Activated CD8-positive, alpha-beta T cell treated with anti-CD3 and anti-CD28 coated beads for 36 hours (primary cell): ENCODE results near the gene TRIM63. TPM values are rescaled to one million over a fixed set of nuclear protein-coding genes. Genes with fewer than 3 reads are reported as not detected.

ENCODE experiments used
- ATAC-seq: fragments of 200-7000 bp; cut with Tn5 transposase; one replicate; pipeline ENCODE4 v1.10.0; 2021; ENCODE audit warnings: mild to moderate bottlenecking, moderate library complexity
- CTCF ChIA-PET: fragments of 350-600 bp; sonication (Branson Sonifier 250); formaldehyde crosslinking; loops from one replicate; lab custom pipeline; 2021; ENCODE audit warnings: antibody characterized with exemption; lab: Charles Lee
- POLR2A ChIA-PET: fragments of 350-600 bp; sonication (Branson Sonifier 250); formaldehyde crosslinking; loops from one replicate; lab custom pipeline; 2021; ENCODE audit warnings: antibody characterized with exemption; lab: Charles Lee
- DNase-seq: peaks from one replicate; pipeline ENCODE4 v3.0.0-alpha.2; 2020
- H3K27ac Mint-ChIP-seq: one replicate; pipeline ENCODE4 v1.8.0; 2021; ENCODE audit warnings: mild to moderate bottlenecking, mixed read lengths
- H3K27me3 Mint-ChIP-seq: one replicate; pipeline ENCODE4 v1.8.0; 2021; ENCODE audit warnings: mixed read lengths
- H3K36me3 Mint-ChIP-seq: one replicate; pipeline ENCODE4 v1.8.0; 2021; ENCODE audit warnings: low read depth, mixed read lengths
- H3K4me1 Mint-ChIP-seq: one replicate; pipeline ENCODE4 v1.8.0; 2021; ENCODE audit warnings: low read depth, mixed read lengths
- H3K4me3 Mint-ChIP-seq: one replicate; pipeline ENCODE4 v1.8.0; 2021; ENCODE audit warnings: mild to moderate bottlenecking, moderate library complexity, mixed read lengths
- H3K9me3 Mint-ChIP-seq: one replicate; pipeline ENCODE4 v1.8.0; 2021; ENCODE audit warnings: mixed read lengths
- CTCF ChIP-seq: fragments of 200-600 bp; IDR thresholded peaks from one replicate; pipeline ENCODE4 v1.8.0; 2022; ENCODE audit warnings: antibody characterized with exemption, mild to moderate bottlenecking
- intact Hi-C: fragments of 100-400 bp; cut with micrococcal nuclease; formaldehyde crosslinking; loops from one replicate; pipeline ENCODE4 v1.10.0; 2022
- total RNA-seq, 2 experiments: library from RNA; stranded (reverse); gene quantifications; one replicate each; pipeline ENCODE4 v1.2.3, GENCODE V29; 2021

TRIM63 gene
- total RNA-seq, 2 experiments from 2014 or later, result 0.18 TPM; not detected in 1

DNA sequence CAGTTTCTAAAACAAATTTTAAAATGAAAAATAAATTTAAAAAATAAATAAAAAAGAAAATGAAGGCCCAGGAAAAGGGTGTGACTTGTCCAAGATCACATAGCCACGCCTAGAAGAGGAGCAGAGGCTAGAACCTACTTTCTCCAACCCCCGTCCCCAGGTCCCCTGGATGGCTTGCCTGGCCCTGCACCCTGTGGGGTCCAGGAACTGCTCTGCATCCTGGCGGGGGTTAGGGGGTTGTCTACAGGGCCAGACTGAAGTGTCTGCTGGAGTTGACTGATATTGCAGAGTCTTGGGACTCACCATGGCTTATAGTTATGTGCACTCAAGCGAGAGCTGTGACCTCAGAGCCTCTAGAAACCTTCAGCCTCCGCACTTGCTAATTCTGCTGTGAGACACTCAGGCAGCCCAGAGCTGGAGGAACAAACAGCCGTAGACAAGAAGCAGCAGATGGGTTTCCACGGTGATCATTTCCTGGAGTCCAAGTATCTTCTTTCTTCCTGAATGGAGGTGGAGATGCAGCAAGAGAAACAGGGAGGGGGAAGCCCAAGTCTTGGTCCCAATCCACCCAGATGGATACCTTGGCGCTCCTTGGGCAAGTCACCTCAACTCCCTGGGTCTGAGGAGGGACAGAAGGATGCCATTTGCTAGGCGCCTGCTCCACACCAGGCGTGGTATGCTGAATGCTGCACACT, 51.0 kb downstream of the TRIM63 start:
- no peak overlapping the region for H3K27ac Mint-ChIP-seq

GRCh38 chr1:26015358-26015757, 52.1 kb downstream of the TRIM63 start:
- Mint-ChIP-seq H3K4me1 (peaks cover 19% of the 10 kb centered on the region), H3K27me3 (no peaks in the 10 kb centered on the region), H3K9me3 (no peaks in the 10 kb centered on the region), H3K27ac (no peak overlapping the region), H3K4me3 (no peak overlapping the region), H3K36me3 (no peaks in the 10 kb centered on the region)
- ChIA-PET CTCF (no interaction called here), POLR2A (no interaction called here)
- intact Hi-C loops, result no loop called here
- DNase-seq, result no peak
- TF ChIP-seq CTCF, result no peak
- no peak for ATAC-seq

More for the DNA sequence above, 51.0 kb downstream of the TRIM63 start:
- TF ChIP-seq CTCF, result no peak
- Mint-ChIP-seq H3K36me3 (no peaks in the 10 kb centered on the region), H3K4me1 (peaks cover 19% of the 10 kb centered on the region), H3K27me3 (no peaks in the 10 kb centered on the region), H3K9me3 (no peaks in the 10 kb centered on the region), H3K4me3 (no peak overlapping the region)
- ChIA-PET CTCF (interaction anchor here (0.6 to 2.4 kb wide), 6 partner anchors 11 to 491 kb away, joined by 3 to 13 read pairs (median 5); partner anchors contain the start of gene PAFAH2), POLR2A (interaction anchor here (1.9 kb wide), 1 partner anchor 19 kb away, joined by 4 read pairs; the partner anchor contains the start of gene PAFAH2)
- peak; percentile 19 for ATAC-seq
- DNase-seq, result peak; percentile 23
- intact Hi-C loops, result no loop called here

DNA sequence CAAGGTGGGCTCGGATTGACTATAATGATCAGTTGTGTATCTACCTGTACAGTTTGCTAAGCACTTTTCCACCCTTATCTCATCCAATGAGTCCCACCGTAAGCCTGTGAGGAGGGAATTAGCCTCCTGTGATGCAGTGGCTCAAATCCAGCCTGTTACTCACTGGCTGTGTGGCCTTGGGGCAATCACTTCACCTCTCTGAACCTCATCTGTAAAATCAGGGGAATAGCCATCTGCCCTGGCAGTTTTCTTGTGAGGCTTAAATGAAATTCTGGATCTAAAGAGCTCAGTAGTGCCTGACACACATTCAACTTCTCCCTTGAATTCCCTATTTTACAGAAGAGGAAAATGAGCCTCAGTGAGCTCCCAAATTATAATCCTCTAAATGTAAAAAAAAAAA, 53.3 kb downstream of the TRIM63 start:
- ATAC-seq, result no peak

GRCh38 chr1:26012864-26013263, 54.6 kb downstream of the TRIM63 start:
- DNase-seq (no peak), ATAC-seq (no peak)
- intact Hi-C loops, result no loop called here
- no peak for TF ChIP-seq CTCF
- CTCF ChIA-PET, result interaction anchor here (1.1 to 1.3 kb wide), 2 partner anchors 15 to 118 kb away, joined by 3 to 7 read pairs; partner anchors contain the start of gene PAFAH2
- no peaks in the 10 kb centered on the region for H3K36me3 Mint-ChIP-seq
- H3K4me1 Mint-ChIP-seq, result peaks cover 13% of the 10 kb centered on the region
- H3K4me3 Mint-ChIP-seq, result no peak overlapping the region
- H3K27ac Mint-ChIP-seq, result no peak overlapping the region
- POLR2A ChIA-PET, result no interaction called here
- H3K9me3 Mint-ChIP-seq, result no peaks in the 10 kb centered on the region
- H3K27me3 Mint-ChIP-seq, result no peaks in the 10 kb centered on the region

More for the DNA sequence above, 53.3 kb downstream of the TRIM63 start:
- Mint-ChIP-seq H3K9me3 (no peaks in the 10 kb centered on the region), H3K27me3 (no peaks in the 10 kb centered on the region), H3K27ac (no peak overlapping the region), H3K36me3 (no peaks in the 10 kb centered on the region), H3K4me1 (peaks cover 13% of the 10 kb centered on the region), H3K4me3 (no peak overlapping the region)
- intact Hi-C loops, result no loop called here
- no peak for DNase-seq
- TF ChIP-seq CTCF, result no peak
- CTCF ChIA-PET, result interaction anchor here (0.7 to 1.3 kb wide), 2 partner anchors 119 kb away, joined by 3 to 7 read pairs; no protein-coding TSS in a partner anchor
- POLR2A ChIA-PET, result no interaction called here

DNA sequence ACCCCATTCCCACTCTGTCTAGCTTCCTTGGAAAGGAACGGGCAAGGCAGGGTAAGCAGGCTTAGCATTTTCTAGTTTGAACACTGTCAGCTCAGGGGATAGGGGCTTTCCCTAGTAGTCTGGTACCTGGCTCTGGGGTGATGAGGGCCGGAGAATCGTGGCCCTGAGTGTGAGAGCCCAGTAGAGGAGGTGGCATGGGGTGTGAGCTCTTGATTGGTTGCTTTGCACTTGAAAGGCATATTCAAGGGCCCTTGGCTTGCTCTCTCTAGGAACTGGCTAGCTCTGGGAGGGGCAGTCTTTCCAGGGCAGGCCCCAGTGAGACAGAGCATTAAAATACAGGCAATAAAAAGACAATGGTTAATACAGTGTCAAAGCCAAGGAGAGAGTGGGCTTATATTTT, 56.6 kb downstream of the TRIM63 start:
- Mint-ChIP-seq H3K27ac (no peak overlapping the region), H3K27me3 (no peaks in the 10 kb centered on the region), H3K36me3 (no peaks in the 10 kb centered on the region), H3K4me3 (no peak overlapping the region), H3K9me3 (no peaks in the 10 kb centered on the region), H3K4me1 (no peaks in the 10 kb centered on the region)
- DNase-seq (no peak), ATAC-seq (no peak)
- POLR2A ChIA-PET, result no interaction called here
- TF ChIP-seq CTCF, result no peak
- intact Hi-C loops, result no loop called here
- CTCF ChIA-PET, result interaction anchor here (1.6 to 2.7 kb wide), 3 partner anchors 11 to 115 kb away, joined by 3 to 12 read pairs (median 6); no protein-coding TSS in a partner anchor
